ENCODE measurements around the gene AKR1C8.

DNA sequence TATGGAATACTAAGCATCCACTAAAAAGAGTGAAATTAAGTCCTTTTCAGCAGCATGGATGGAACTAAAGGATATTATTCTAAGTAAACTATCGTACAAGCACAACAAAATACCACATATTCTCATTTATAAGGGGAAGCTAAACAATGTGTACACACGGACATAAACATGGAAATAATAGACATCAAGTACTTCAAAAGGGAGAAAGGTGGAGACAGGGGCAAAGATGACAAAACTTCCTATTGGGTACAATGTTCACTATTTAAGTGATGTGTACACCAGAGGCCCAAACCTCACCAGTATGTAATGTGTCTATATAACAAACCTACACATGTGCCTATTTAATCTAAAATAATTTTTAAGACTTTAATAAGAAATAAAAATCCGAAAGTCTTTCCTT lies 9.5 kb upstream of the AKR1C8 start:
- TF ChIP-seq, protein P1, sequence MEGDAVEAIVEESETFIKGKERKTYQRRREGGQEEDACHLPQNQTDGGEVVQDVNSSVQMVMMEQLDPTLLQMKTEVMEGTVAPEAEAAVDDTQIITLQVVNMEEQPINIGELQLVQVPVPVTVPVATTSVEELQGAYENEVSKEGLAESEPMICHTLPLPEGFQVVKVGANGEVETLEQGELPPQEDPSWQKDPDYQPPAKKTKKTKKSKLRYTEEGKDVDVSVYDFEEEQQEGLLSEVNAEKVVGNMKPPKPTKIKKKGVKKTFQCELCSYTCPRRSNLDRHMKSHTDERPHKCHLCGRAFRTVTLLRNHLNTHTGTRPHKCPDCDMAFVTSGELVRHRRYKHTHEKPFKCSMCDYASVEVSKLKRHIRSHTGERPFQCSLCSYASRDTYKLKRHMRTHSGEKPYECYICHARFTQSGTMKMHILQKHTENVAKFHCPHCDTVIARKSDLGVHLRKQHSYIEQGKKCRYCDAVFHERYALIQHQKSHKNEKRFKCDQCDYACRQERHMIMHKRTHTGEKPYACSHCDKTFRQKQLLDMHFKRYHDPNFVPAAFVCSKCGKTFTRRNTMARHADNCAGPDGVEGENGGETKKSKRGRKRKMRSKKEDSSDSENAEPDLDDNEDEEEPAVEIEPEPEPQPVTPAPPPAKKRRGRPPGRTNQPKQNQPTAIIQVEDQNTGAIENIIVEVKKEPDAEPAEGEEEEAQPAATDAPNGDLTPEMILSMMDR (IDR thresholded peaks at IDR 0.05 in 2 of 3, conservative IDR thresholded peaks at IDR 0.05 in 1 of 3; ENCODE audit: borderline replicate concordance in 1 of 3, insufficient read depth in 1 of 3, low read depth in 2 of 3, low read length in 2 of 3), result no peak
- TF ChIP-seq POLR2A (IDR thresholded peaks at IDR 0.05; ENCODE audit: borderline replicate concordance, extremely low read depth, insufficient read depth, insufficient read length), result no peak
- no peak for TF ChIP-seq EGR1 (IDR thresholded peaks at IDR 0.05; ENCODE audit: low read depth)
- TF ChIP-seq ZFX (IDR thresholded peaks at IDR 0.05), result no peak
- TF ChIP-seq YY1 (IDR thresholded peaks at IDR 0.05; ENCODE audit: extremely low read depth, insufficient replicate concordance, low read depth, low read length), result no peak

All from HCT116 (cell line).